Measurements from ENCODE around the gene PJA1. TPM values are rescaled to one million over a fixed set of nuclear protein-coding genes. Genes with fewer than 3 reads are reported as not detected.

The PJA1 gene
- total RNA-seq, 1 experiment from 2014 or later, result 43.1 TPM

GRCh38 chrX:69149466-69150280, 15.6 kb downstream of the PJA1 start:
- Mint-ChIP-seq H3K4me1 (peaks cover 46% of the 10 kb centered on the region), H3K36me3 (no peaks in the 10 kb centered on the region), H3K4me3 (peak overlapping the region; percentile 49), H3K9me3 (no peaks in the 10 kb centered on the region), H3K27me3 (ENCODE audit: low read depth) (no peaks in the 10 kb centered on the region), H3K27ac (peak overlapping the region; percentile 80; the same call in 1 of the 2 replicates)
- ChIA-PET CTCF (interaction anchor here (0.7 to 1.2 kb wide), 7 partner anchors 9 to 322 kb away, joined by 3 to 4 read pairs (median 3); partner anchors contain the start of gene EFNB1), POLR2A (interaction anchor here (1.1 to 2.1 kb wide), 2 partner anchors 12 to 160 kb away, joined by 6 to 8 read pairs; no protein-coding TSS in a partner anchor)
- TF ChIP-seq EMX1 (CRISPR knock-in tag; IDR thresholded peaks at IDR 0.05) (no peak), SP1 (CRISPR knock-in tag; conservative IDR thresholded peaks at IDR 0.05) (0 out of 2 replicates have a peak, but pooled peaks have one; percentile 27), NR2C2 (CRISPR knock-in tag; IDR thresholded peaks at IDR 0.05) (no peak), ZNF671 (CRISPR knock-in tag; IDR thresholded peaks at IDR 0.05) (no peak), FOXP4 (CRISPR knock-in tag; IDR thresholded peaks at IDR 0.05) (no peak)
- DNase-seq (ENCODE audit: low spot score) (peak; percentile 81), ATAC-seq (peak; percentile 72)

GRCh38 chrX:69148946-69149345, 16.3 kb downstream of the PJA1 start:
- ATAC-seq (no peak), DNase-seq (ENCODE audit: low spot score) (no peak)
- Mint-ChIP-seq H3K4me1 (peaks cover 45% of the 10 kb centered on the region), H3K27ac (peak overlapping the region; percentile 79; the same call in 1 of the 2 replicates), H3K27me3 (ENCODE audit: low read depth) (no peaks in the 10 kb centered on the region), H3K36me3 (no peaks in the 10 kb centered on the region), H3K4me3 (no peak overlapping the region), H3K9me3 (no peaks in the 10 kb centered on the region)
- no peak for TF ChIP-seq RELA (CRISPR knock-in tag; IDR thresholded peaks at IDR 0.05; ENCODE audit: borderline replicate concordance)
- 0 out of 2 replicates have a peak, but pooled peaks have one; percentile 24 for TF ChIP-seq ZNF121 (CRISPR knock-in tag; IDR thresholded peaks at IDR 0.05)
- ChIA-PET POLR2A (interaction anchor here (1.1 to 2.1 kb wide), 2 partner anchors 12 to 159 kb away, joined by 6 to 8 read pairs; no protein-coding TSS in a partner anchor), CTCF (interaction anchor here (0.7 to 0.8 kb wide), 2 partner anchors 11 to 16 kb away, joined by 3 to 4 read pairs; no protein-coding TSS in a partner anchor)

- POLR2A ChIA-PET, result no interaction called here
- peaks cover 50% of the 10 kb centered on the region for H3K4me1 Mint-ChIP-seq
- ATAC-seq (no peak), DNase-seq (ENCODE audit: low spot score) (no peak)
- no peak for TF ChIP-seq FOXK1 (CRISPR knock-in tag; IDR thresholded peaks at IDR 0.05)
- no peak for TF ChIP-seq RELA (CRISPR knock-in tag; IDR thresholded peaks at IDR 0.05; ENCODE audit: borderline replicate concordance)
- TF ChIP-seq E2F1 (CRISPR knock-in tag; IDR thresholded peaks at IDR 0.05), result no peak
- TF ChIP-seq SMAD4 (CRISPR knock-in tag; IDR thresholded peaks at IDR 0.05), result no peak
- no peak for TF ChIP-seq ZMAT4 (CRISPR knock-in tag; IDR thresholded peaks at IDR 0.05)
- TF ChIP-seq ZNF425 (CRISPR knock-in tag; conservative IDR thresholded peaks at IDR 0.05), result no peak
- no peak for TF ChIP-seq ZNF263 (CRISPR knock-in tag; IDR thresholded peaks at IDR 0.05; ENCODE audit: low read depth)
- no peak for TF ChIP-seq ARID4B (CRISPR knock-in tag; IDR thresholded peaks at IDR 0.05; ENCODE audit: borderline replicate concordance)
- no peak for TF ChIP-seq SP1 (CRISPR knock-in tag; conservative IDR thresholded peaks at IDR 0.05)
- no peak for TF ChIP-seq CREM (CRISPR knock-in tag; IDR thresholded peaks at IDR 0.05)
- no peak overlapping the region for H3K27ac Mint-ChIP-seq
- no peaks in the 10 kb centered on the region for H3K9me3 Mint-ChIP-seq
- no peaks in the 10 kb centered on the region for H3K36me3 Mint-ChIP-seq
- CTCF ChIA-PET, result no interaction called here
- H3K4me3 Mint-ChIP-seq, result no peak overlapping the region
- H3K27me3 Mint-ChIP-seq (ENCODE audit: low read depth), result no peaks in the 10 kb centered on the region
These were observed 18.5 kb downstream of the PJA1 start for GRCh38 chrX:69146739-69147138.

Data from WTC11 (cell line).